Measurements from ENCODE around the gene LRRC74B. TPM values are rescaled to one million over a fixed set of nuclear protein-coding genes. Genes with fewer than 3 reads are reported as not detected.
"Not testable (repeated sequence)": the region's sequence is repeated elsewhere in the genome, so short reads cannot be mapped to it uniquely, and the experiment has no call there.

The LRRC74B gene
- total RNA-seq, 1 donor from 2014 or later: not detected

DNA sequence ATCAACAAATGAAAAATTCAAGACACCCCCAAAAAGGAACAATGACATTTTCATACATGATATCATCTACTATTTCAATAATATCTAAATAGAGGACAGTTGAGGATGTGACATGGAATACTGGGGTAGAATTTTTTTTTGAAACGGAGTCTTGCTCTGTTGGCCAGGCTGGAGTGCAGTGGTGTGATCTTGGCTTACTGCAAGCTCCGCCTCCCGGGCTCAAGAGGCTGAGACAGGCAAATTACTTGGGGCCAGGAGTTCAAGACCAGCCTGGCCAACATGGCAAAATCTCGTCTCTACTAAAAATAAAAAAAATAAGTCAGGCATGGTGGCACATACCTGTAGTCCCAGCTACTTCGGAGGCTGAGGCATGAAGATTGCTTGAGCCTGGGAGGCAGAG lies 41.4 kb downstream of the LRRC74B start:
- no peak overlapping the region for H3K4me3 Mint-ChIP-seq (ENCODE audit: unreplicated experiment)
- H3K27me3 Mint-ChIP-seq (ENCODE audit: low read depth): peaks cover 4% of the 10 kb centered on the region
- DNase-seq (ENCODE audit: low spot score): no peak
- TF ChIP-seq, protein P1, sequence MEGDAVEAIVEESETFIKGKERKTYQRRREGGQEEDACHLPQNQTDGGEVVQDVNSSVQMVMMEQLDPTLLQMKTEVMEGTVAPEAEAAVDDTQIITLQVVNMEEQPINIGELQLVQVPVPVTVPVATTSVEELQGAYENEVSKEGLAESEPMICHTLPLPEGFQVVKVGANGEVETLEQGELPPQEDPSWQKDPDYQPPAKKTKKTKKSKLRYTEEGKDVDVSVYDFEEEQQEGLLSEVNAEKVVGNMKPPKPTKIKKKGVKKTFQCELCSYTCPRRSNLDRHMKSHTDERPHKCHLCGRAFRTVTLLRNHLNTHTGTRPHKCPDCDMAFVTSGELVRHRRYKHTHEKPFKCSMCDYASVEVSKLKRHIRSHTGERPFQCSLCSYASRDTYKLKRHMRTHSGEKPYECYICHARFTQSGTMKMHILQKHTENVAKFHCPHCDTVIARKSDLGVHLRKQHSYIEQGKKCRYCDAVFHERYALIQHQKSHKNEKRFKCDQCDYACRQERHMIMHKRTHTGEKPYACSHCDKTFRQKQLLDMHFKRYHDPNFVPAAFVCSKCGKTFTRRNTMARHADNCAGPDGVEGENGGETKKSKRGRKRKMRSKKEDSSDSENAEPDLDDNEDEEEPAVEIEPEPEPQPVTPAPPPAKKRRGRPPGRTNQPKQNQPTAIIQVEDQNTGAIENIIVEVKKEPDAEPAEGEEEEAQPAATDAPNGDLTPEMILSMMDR (IDR thresholded peaks at IDR 0.05): no peak
- no peaks in the 10 kb centered on the region for H3K4me1 Mint-ChIP-seq (ENCODE audit: low read depth)
- H3K27ac Mint-ChIP-seq (ENCODE audit: unreplicated experiment): no peak overlapping the region
- no peaks in the 10 kb centered on the region for H3K36me3 Mint-ChIP-seq (ENCODE audit: low read depth)
- no peaks in the 10 kb centered on the region for H3K9me3 Mint-ChIP-seq (ENCODE audit: low read depth)

DNA sequence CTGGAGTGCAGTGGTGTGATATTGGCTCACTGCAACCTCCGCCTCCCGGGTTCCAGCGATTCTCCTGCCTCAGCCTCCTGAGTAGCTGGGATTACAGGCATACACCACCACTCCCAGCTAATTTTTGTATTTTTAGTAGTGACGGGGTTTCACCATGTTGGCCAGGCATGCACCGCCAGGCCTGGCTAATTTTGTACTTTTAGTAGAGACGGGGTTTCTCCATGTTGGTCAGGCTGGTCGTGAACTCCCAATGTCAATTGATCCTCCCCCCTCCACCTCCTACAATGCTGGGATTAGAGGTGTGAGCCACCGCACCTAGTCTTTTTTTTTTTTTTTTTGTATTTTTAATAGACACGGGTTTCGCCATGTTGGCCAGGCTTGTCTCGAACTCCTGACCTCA lies 42.2 kb downstream of the LRRC74B start:
- DNase-seq (ENCODE audit: low spot score); H3K27ac Mint-ChIP-seq (ENCODE audit: unreplicated experiment); H3K27me3 Mint-ChIP-seq (ENCODE audit: low read depth); H3K36me3 Mint-ChIP-seq (ENCODE audit: low read depth); H3K4me1 Mint-ChIP-seq (ENCODE audit: low read depth); H3K4me3 Mint-ChIP-seq (ENCODE audit: unreplicated experiment); H3K9me3 Mint-ChIP-seq (ENCODE audit: low read depth): not testable (repeated sequence)

DNA sequence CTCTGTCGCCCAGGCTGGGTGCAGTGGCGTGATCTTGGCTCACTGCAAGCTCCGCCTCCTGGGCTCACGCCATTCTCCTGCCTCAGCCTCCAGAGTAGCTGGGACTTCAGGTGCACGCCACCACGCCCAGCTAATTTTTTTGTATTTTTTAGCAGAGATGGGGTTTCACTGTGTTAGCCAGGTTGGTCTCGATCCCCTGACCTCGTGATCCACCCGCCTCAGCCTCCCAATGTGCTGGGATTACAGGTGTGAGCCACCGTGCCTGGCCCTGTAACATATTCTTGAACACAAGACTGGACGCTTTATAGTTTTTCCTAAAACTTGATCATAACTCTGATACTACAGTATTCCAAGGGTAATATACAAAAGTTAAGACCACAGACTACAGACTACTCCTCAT lies 45.5 kb downstream of the LRRC74B start:
- DNase-seq (ENCODE audit: low spot score); H3K27me3 Mint-ChIP-seq (ENCODE audit: low read depth); H3K4me3 Mint-ChIP-seq (ENCODE audit: unreplicated experiment); H3K36me3 Mint-ChIP-seq (ENCODE audit: low read depth); H3K27ac Mint-ChIP-seq (ENCODE audit: unreplicated experiment); H3K4me1 Mint-ChIP-seq (ENCODE audit: low read depth); H3K9me3 Mint-ChIP-seq (ENCODE audit: low read depth): not testable (repeated sequence)

DNA sequence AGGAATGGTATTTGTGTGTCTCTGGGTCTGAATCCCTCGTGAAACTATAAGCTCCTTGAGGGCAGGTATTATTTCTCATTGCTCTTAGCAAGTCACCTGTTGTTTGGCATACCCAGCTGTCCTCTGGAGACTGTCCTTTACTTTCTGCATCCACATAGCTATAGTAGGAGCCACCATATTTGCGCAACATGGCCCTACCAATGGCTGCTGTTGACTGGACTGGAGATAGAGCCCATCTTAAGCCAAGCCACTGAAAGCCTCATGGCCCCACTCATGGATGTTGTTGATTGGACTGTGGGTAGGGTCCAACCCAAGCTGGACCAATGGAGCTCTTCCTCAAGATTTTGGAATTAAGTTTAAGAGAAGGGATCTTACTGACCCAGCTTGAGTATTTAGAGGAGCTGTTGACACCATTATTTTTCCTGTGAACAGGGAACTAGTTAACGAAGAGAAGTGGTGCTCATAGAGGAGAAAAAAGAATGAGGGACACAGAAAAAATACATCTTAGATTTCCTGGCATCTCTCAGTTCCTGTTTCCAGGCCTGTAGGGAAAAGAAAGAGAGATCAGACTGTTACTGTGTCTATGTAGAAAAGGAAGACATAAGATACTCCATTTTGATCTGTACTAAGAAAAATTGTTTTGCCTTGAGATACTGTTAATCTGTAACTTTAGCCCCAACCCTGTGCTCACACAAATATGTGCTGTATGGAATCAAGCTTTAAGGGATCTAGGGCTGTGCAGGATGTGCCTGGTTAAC lies 47.2 kb downstream of the LRRC74B start:
- H3K9me3 Mint-ChIP-seq (ENCODE audit: low read depth): no peaks in the 10 kb centered on the region
- H3K36me3 Mint-ChIP-seq (ENCODE audit: low read depth): no peaks in the 10 kb centered on the region
- no peak overlapping the region for H3K27ac Mint-ChIP-seq (ENCODE audit: unreplicated experiment)
- DNase-seq (ENCODE audit: low spot score): no peak
- TF ChIP-seq, protein P1 (IDR thresholded peaks at IDR 0.05): no peak
- no peaks in the 10 kb centered on the region for H3K4me1 Mint-ChIP-seq (ENCODE audit: low read depth)
- peaks cover 2% of the 10 kb centered on the region for H3K27me3 Mint-ChIP-seq (ENCODE audit: low read depth)
- H3K4me3 Mint-ChIP-seq (ENCODE audit: unreplicated experiment): no peak overlapping the region

DNA sequence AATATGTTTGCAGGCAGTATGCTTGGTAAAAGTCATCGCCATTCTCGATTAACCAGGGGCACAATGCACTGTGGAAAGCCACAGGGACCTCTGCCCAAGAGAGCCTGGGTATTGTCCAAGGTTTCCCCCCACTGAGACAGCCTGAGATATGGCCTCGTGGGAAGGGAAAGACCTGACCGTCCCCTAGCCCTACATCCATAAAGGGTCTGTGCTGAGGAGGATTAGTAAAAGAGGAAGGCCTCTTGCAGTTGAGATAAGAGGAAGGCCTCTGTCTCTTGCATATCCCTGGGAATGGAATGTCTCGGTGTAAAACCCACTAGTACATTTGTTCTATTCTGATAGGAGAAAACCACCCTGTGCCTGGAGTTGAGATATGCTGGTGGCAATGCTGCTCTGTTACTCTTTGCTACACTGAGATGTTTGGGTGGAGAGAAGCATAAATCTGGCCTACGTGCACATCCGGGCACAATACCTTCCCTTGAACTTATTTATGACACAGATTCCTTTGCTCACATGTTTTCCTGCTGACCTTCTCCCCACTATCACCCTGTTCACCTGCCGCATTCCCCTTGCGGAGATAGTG lies 47.9 kb downstream of the LRRC74B start:
- not testable (repeated sequence) for H3K27me3 Mint-ChIP-seq (ENCODE audit: low read depth); H3K4me3 Mint-ChIP-seq (ENCODE audit: unreplicated experiment); DNase-seq (ENCODE audit: low spot score); H3K27ac Mint-ChIP-seq (ENCODE audit: unreplicated experiment); H3K9me3 Mint-ChIP-seq (ENCODE audit: low read depth); H3K36me3 Mint-ChIP-seq (ENCODE audit: low read depth); H3K4me1 Mint-ChIP-seq (ENCODE audit: low read depth)

DNA sequence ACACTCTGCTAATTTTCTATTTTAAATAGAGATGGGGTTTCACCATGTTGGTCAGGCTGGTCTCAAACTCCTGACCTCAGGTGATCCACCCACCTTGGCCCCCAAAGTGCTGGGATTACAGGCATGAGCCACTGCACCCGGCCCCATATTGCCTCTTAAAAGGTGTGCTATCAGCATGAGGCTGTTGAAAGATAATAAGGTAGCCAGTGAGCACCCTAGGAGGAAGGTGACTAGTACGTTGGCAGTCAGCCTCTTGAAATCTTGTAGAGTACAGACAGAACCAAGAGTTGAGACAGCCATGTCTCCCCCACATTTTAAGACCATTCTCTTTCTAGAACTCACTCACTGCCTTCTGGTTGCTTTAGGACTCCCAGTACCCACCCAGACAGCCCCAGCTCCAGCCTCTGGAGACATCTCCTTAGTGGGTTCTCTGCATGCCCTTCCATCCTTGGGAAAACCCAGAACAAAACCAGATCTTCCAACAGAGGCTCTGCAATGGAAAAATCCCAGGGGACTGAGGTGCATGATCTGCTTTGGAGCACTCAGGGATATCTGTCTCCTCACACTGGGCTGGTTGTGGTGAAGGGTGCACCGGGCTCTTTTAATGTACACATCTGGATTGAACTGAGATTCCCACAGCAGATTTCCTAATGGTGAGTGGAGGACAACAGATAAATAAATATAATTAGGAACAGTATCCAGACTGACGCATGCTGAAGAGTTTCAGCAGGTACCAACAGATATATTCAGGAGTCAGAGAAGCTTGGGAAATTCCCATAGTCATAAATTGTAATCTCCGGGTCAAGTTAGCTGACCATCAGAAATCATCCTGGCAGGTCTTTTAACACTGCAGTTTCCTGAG lies 49.4 kb downstream of the LRRC74B start:
- Mint-ChIP-seq H3K4me1 (ENCODE audit: low read depth) (no peaks in the 10 kb centered on the region), H3K27ac (ENCODE audit: unreplicated experiment) (no peak overlapping the region), H3K36me3 (ENCODE audit: low read depth) (no peaks in the 10 kb centered on the region), H3K27me3 (ENCODE audit: low read depth) (no peaks in the 10 kb centered on the region), H3K4me3 (ENCODE audit: unreplicated experiment) (no peak overlapping the region), H3K9me3 (ENCODE audit: low read depth) (no peaks in the 10 kb centered on the region)
- no peak for DNase-seq (ENCODE audit: low spot score)
- TF ChIP-seq, protein P1 (IDR thresholded peaks at IDR 0.05): no peak

Data from chondrocyte (in vitro differentiated cells).